SJSA1 (cell line): ENCODE data around the gene EIF4E2. TPM values are rescaled to one million over a fixed set of nuclear protein-coding genes. Genes with fewer than 3 reads are reported as not detected.

Experiments
- DNase-seq, 2 experiments: peaks; one replicate each; pipeline ENCODE4 v3.0.0-alpha.2; 2015 to 2020; ENCODE audit warnings: low spot score in 2 of 2, low read depth in 1 of 2
- H3K27ac ChIP-seq: fragments of 250-450 bp; sonication (Bioruptor Pico); 2 replicates; pipeline ENCODE4 v1.5.1; 2020; ENCODE audit warnings: mild to moderate bottlenecking, moderate library complexity
- H3K27me3 ChIP-seq: fragments of 250-450 bp; sonication (Bioruptor Pico); replicated peaks from 2 replicates; pipeline ENCODE4 v1.5.1; 2020; ENCODE audit warnings: mild to moderate bottlenecking, moderate library complexity
- H3K36me3 ChIP-seq: fragments of 250-450 bp; sonication (Bioruptor Pico); 2 replicates; pipeline ENCODE4 v1.5.1; 2020; ENCODE audit warnings: mild to moderate bottlenecking
- H3K4me1 ChIP-seq: fragments of 250-450 bp; sonication (Bioruptor Pico); replicated peaks from 2 replicates; pipeline ENCODE4 v1.6.1; 2021; ENCODE audit warnings: mild to moderate bottlenecking
- H3K4me3 ChIP-seq: fragments of 250-450 bp; sonication (Bioruptor Pico); 2 replicates; pipeline ENCODE4 v1.5.1; 2020; ENCODE audit warnings: mild to moderate bottlenecking
- H3K9me3 ChIP-seq: fragments of 250-450 bp; sonication (Bioruptor Pico); replicated peaks from 2 replicates; pipeline ENCODE4 v1.5.1; 2020; ENCODE audit warnings: mild to moderate bottlenecking
- total RNA-seq: library from RNA; depleted of rRNA; stranded (reverse); fragments of >200 nt; shearing (Covaris generic); gene quantifications from 2 replicates; pipeline ENCODE4 v1.2.3, GENCODE V29; 2014

The EIF4E2 gene
- total RNA-seq, 1 experiment from 2014 or later = 124 TPM

DNA sequence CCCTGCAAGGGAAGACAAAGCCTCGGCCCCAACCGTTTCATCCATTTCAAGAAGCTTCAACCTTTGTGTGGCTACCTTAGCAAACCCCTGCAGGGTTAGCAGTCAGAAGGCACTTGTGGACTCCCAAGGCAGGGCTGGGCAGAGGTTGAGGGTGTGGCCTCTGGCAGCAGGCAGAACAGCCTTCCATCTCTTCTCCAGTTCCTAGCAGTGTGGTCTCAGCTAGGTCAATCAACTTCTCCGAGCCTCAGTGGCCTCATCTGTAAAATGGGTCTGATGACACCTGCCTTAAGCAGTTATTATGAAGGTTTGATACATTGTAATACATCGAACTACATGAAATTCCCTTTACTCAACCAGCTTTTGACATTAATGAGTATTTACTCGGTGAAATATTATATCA, 37.1 kb upstream of the EIF4E2 start:
- peaks cover 10% of the 10 kb centered on the region for H3K27me3 ChIP-seq
- no peaks in the 10 kb centered on the region for H3K9me3 ChIP-seq
- H3K36me3 ChIP-seq = no peaks in the 10 kb centered on the region
- DNase-seq = no peak
- H3K4me3 ChIP-seq = no peak overlapping the region
- no peak overlapping the region for H3K27ac ChIP-seq
- H3K4me1 ChIP-seq = no peaks in the 10 kb centered on the region

GRCh38 chr2:232515639-232516038, 34.9 kb upstream of the EIF4E2 start:
- Histone ChIP-seq H3K36me3 (no peaks in the 10 kb centered on the region), H3K27me3 (peaks cover 16% of the 10 kb centered on the region), H3K4me1 (no peaks in the 10 kb centered on the region), H3K27ac (no peak overlapping the region), H3K9me3 (no peaks in the 10 kb centered on the region), H3K4me3 (no peak overlapping the region)
- no peak for DNase-seq

GRCh38 chr2:232516551-232516950, 33.9 kb upstream of the EIF4E2 start:
- Histone ChIP-seq H3K27ac (no peak overlapping the region), H3K4me3 (no peak overlapping the region), H3K4me1 (no peaks in the 10 kb centered on the region), H3K9me3 (no peaks in the 10 kb centered on the region), H3K36me3 (no peaks in the 10 kb centered on the region), H3K27me3 (peaks cover 22% of the 10 kb centered on the region)
- no peak for DNase-seq

DNA sequence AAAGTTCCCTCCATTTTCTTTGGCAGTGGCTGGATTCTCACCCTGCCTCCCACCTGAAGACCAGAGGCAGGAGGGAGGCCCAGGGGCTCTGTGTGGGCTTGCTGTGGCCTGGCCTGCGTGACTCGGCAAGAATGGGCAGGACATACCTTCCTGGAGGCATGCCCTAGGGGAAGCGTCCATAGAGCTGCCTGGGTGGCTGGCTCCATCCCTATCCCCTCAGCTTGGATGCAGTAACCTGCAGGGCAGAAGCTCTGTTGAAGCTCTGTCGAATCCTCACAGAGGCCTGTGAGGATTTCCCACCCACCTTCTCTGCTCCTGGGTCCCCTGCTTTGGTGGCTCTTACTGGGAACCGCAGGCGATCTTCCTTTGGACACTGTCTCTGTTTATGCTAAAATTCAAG, 31.6 kb upstream of the EIF4E2 start:
- Histone ChIP-seq H3K4me3 (no peak overlapping the region), H3K27me3 (peaks cover 42% of the 10 kb centered on the region), H3K36me3 (no peaks in the 10 kb centered on the region), H3K4me1 (peaks cover 10% of the 10 kb centered on the region), H3K27ac (no peak overlapping the region), H3K9me3 (no peaks in the 10 kb centered on the region)
- no peak for DNase-seq

- H3K9me3 ChIP-seq = no peaks in the 10 kb centered on the region
- H3K36me3 ChIP-seq = no peaks in the 10 kb centered on the region
- no peak for DNase-seq
- no peak within 1 kb of the TSS for H3K27ac ChIP-seq
- H3K4me3 ChIP-seq = no peak within 1 kb of the TSS
- peaks cover 17% of the 10 kb centered on the region for H3K4me1 ChIP-seq
- peaks cover 44% of the 10 kb centered on the region for H3K27me3 ChIP-seq
These were observed 30.7 kb upstream of the EIF4E2 start, which contains the start of gene PRSS56 for GRCh38 chr2:232519581-232520438. Gene PRSS56, plus strand, starts transcription at chr2:232520388. Its CDS starts 211 bp downstream, at chr2:232520599.

DNA sequence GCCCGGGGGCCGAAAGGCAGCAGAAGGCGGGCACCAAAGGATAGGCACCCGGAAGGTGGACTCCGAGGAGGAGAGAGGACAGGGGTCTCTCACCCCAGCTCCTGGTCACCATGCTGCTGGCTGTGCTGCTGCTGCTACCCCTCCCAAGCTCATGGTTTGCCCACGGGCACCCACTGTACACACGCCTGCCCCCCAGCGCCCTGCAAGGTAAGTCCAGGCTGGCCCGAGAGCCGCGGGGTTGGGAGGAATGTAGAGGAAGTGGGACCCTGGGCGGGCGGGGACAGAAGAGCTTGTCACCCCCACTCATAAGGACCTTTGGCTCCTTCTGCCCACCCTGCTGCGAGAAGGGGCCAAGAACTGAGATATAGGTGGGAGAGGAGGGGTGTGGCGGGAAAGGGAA, 30.0 kb upstream of the EIF4E2 start:
- Histone ChIP-seq H3K4me1 (peaks cover 17% of the 10 kb centered on the region), H3K27me3 (peaks cover 49% of the 10 kb centered on the region), H3K36me3 (no peaks in the 10 kb centered on the region), H3K27ac (no peak overlapping the region), H3K9me3 (no peaks in the 10 kb centered on the region), H3K4me3 (no peak overlapping the region)
- DNase-seq = no peak

DNA sequence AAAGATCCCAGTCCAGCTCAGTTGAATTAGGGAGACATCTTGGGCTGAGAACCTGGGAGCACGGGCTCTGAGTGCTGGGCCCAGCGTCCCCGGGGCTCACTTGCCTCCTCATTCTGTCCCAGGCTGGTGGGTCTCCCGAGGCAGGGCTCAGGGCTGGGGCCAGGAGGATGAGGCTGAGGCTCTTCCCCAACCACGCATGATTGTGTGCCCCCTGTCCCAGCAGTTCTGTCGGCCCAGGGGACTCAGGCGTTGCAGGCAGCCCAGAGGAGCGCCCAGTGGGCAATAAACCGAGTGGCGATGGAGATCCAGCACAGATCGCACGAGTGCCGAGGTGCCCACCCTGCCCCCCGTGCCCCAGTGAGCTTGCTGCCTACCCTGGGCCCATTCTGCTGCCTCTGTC, 29.4 kb upstream of the EIF4E2 start:
- Histone ChIP-seq H3K36me3 (no peaks in the 10 kb centered on the region), H3K27ac (no peak overlapping the region), H3K4me1 (peaks cover 17% of the 10 kb centered on the region), H3K9me3 (no peaks in the 10 kb centered on the region), H3K27me3 (peaks cover 50% of the 10 kb centered on the region), H3K4me3 (no peak overlapping the region)
- no peak for DNase-seq

- Histone ChIP-seq H3K9me3 (no peaks in the 10 kb centered on the region), H3K4me3 (no peak overlapping the region), H3K27me3 (peaks cover 50% of the 10 kb centered on the region), H3K4me1 (peaks cover 17% of the 10 kb centered on the region), H3K36me3 (no peaks in the 10 kb centered on the region), H3K27ac (no peak overlapping the region)
- DNase-seq = peak in 1 of 2 experiments; percentile 36
These were observed 28.4 kb upstream of the EIF4E2 start for GRCh38 chr2:232521959-232522622.

DNA sequence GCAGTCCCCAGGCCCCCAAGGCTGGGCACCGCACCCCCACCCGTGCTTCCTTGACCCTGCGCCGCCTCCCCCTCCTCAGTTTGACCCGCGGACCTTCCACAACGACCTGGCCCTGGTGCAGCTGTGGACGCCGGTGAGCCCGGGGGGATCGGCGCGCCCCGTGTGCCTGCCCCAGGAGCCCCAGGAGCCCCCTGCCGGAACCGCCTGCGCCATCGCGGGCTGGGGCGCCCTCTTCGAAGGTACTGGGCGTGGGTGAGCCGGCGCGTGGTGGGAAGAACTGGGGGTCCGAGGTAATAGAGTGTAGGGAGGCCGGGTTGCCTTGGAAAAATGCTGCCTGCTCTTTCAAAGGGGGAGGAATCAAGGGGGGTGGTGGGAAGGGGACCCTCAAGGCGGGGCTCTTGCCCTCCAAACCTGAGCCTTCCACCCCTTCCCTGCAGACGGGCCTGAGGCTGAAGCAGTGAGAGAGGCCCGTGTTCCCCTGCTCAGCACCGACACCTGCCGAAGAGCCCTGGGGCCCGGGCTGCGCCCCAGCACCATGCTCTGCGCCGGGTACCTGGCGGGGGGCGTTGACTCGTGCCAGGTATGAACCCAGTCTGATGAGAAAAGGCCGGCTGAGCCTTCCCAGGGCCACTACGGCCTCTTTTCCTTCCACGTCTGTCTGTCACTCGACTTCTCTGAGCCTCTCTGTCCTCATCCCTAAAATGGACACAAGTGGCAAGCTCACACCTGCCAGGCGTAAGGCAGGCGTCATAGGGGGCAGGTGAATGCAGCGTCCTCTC, 27.7 kb upstream of the EIF4E2 start:
- no peak for DNase-seq
- H3K27me3 ChIP-seq = peaks cover 50% of the 10 kb centered on the region

GRCh38 chr2:232523402-232523681, 27.1 kb upstream of the EIF4E2 start:
- no peak overlapping the region for H3K27ac ChIP-seq
- peaks cover 50% of the 10 kb centered on the region for H3K27me3 ChIP-seq
- no peaks in the 10 kb centered on the region for H3K9me3 ChIP-seq
- no peak overlapping the region for H3K4me3 ChIP-seq
- H3K36me3 ChIP-seq = no peaks in the 10 kb centered on the region
- DNase-seq = no peak
- H3K4me1 ChIP-seq = peaks cover 17% of the 10 kb centered on the region

More for the DNA sequence above, 27.7 kb upstream of the EIF4E2 start:
- H3K27ac ChIP-seq = no peak overlapping the region
- no peak overlapping the region for H3K4me3 ChIP-seq
- H3K4me1 ChIP-seq = peaks cover 17% of the 10 kb centered on the region
- H3K36me3 ChIP-seq = no peaks in the 10 kb centered on the region
- no peaks in the 10 kb centered on the region for H3K9me3 ChIP-seq

- Histone ChIP-seq H3K27ac (no peak overlapping the region), H3K36me3 (no peaks in the 10 kb centered on the region), H3K4me1 (peaks cover 17% of the 10 kb centered on the region), H3K9me3 (no peaks in the 10 kb centered on the region), H3K4me3 (peak overlapping the region; percentile 20; the same call in 1 of the 2 replicates), H3K27me3 (peaks cover 47% of the 10 kb centered on the region)
- DNase-seq = peak; percentile 42 to 64
These were observed 26.5 kb upstream of the EIF4E2 start for GRCh38 chr2:232523682-232524597.

- peaks cover 17% of the 10 kb centered on the region for H3K4me1 ChIP-seq
- no peak overlapping the region for H3K4me3 ChIP-seq
- H3K27me3 ChIP-seq = peaks cover 51% of the 10 kb centered on the region
- H3K36me3 ChIP-seq = no peaks in the 10 kb centered on the region
- H3K9me3 ChIP-seq = no peaks in the 10 kb centered on the region
- no peak overlapping the region for H3K27ac ChIP-seq
- DNase-seq = no peak
These were observed 25.7 kb upstream of the EIF4E2 start for GRCh38 chr2:232524771-232525170.

- no peak overlapping the region for H3K27ac ChIP-seq
These were observed 25.3 kb upstream of the EIF4E2 start for GRCh38 chr2:232525199-232525598.

More at GRCh38 chr2:232525199-232525598, 25.3 kb upstream of the EIF4E2 start:
- H3K36me3 ChIP-seq = no peaks in the 10 kb centered on the region
- peaks cover 51% of the 10 kb centered on the region for H3K27me3 ChIP-seq
- no peaks in the 10 kb centered on the region for H3K9me3 ChIP-seq
- no peak for DNase-seq
- H3K4me3 ChIP-seq = no peak overlapping the region
- peaks cover 17% of the 10 kb centered on the region for H3K4me1 ChIP-seq
